MCF 10A (cell line): ENCODE results near the gene NRG3. TPM values are rescaled to one million over a fixed set of nuclear protein-coding genes. Genes with fewer than 3 reads are reported as not detected.

Experiments
- BruUV-seq: library from RNA; stranded (reverse); fragments of 400-500 nt; replicated peaks from 2 replicates; lab custom pipeline; 2021; lab: Mats Ljungman, UMichigan
- CTCF ChIA-PET: fragments of 300-600 bp; sonication (Branson Sonifier 250); formaldehyde crosslinking; extraction: SDS; loops from one replicate; lab custom pipeline; 2021; ENCODE audit warnings: antibody characterized with exemption, inconsistent platforms; lab: Yijun Ruan, JAX
- POLR2A ChIA-PET: fragments of 300-600, 350-650 bp; sonication (Branson Sonifier 250); formaldehyde crosslinking; extraction: SDS; loops from one replicate; lab custom pipeline; 2020; ENCODE audit warnings: antibody characterized with exemption, inconsistent platforms; lab: Yijun Ruan, JAX
- DNase-seq: peaks from one replicate; pipeline ENCODE4 v3.0.0-alpha.2; 2018; ENCODE audit not compliant: unreplicated experiment
- H3K27ac Mint-ChIP-seq: one replicate; pipeline ENCODE4 v1.8.0; 2022; ENCODE audit warnings: mild to moderate bottlenecking, low read depth, mixed read lengths; ENCODE audit not compliant: unreplicated experiment
- H3K27me3 Mint-ChIP-seq: one replicate; pipeline ENCODE4 v1.8.0; 2022; ENCODE audit warnings: mixed read lengths; ENCODE audit not compliant: insufficient read depth, unreplicated experiment
- H3K36me3 Mint-ChIP-seq: one replicate; pipeline ENCODE4 v1.8.0; 2022; ENCODE audit warnings: mild to moderate bottlenecking, moderate library complexity, mixed read lengths; ENCODE audit not compliant: insufficient read depth, unreplicated experiment
- H3K4me1 Mint-ChIP-seq: one replicate; pipeline ENCODE4 v1.8.0; 2022; ENCODE audit warnings: mixed read lengths; ENCODE audit not compliant: insufficient read depth, unreplicated experiment
- H3K4me3 Mint-ChIP-seq: one replicate; pipeline ENCODE4 v1.8.0; 2022; ENCODE audit warnings: mild to moderate bottlenecking, moderate library complexity, mixed read lengths; ENCODE audit not compliant: unreplicated experiment
- H3K9me3 Mint-ChIP-seq: one replicate; pipeline ENCODE4 v1.8.0; 2022; ENCODE audit warnings: mixed read lengths; ENCODE audit not compliant: unreplicated experiment
- CTCF ChIP-seq: fragments of 200-600 bp; IDR thresholded peaks from one replicate; pipeline ENCODE4 v1.8.0; 2022; ENCODE audit warnings: antibody characterized with exemption, mild to moderate bottlenecking; ENCODE audit not compliant: unreplicated experiment
- intact Hi-C: fragments of 100-400 bp; cut with micrococcal nuclease; formaldehyde crosslinking; loops from 2 replicates; pipeline ENCODE4 v1.14.1; 2022
- total RNA-seq: library from RNA; stranded (reverse); gene quantifications from 2 replicates; pipeline ENCODE4 v1.2.3, GENCODE V29; 2022

Gene NRG3
- total RNA-seq, 1 experiment from 2014 or later: not detected

- no peak for TF ChIP-seq CTCF
- CTCF ChIA-PET: interaction anchor here (1.1 to 1.3 kb wide), 2 partner anchors 10 to 17 kb away, joined by 3 to 4 read pairs; no protein-coding TSS in a partner anchor
- Mint-ChIP-seq H3K36me3 (no peaks in the 10 kb centered on the region), H3K27me3 (no peaks in the 10 kb centered on the region), H3K9me3 (no peaks in the 10 kb centered on the region), H3K27ac (no peak overlapping the region), H3K4me1 (no peaks in the 10 kb centered on the region), H3K4me3 (no peak overlapping the region)
- peak; percentile 14 for DNase-seq
- POLR2A ChIA-PET: interaction anchor here (0.7 to 1.4 kb wide), 2 partner anchors 10 to 13 kb away, joined by 3 to 5 read pairs; no protein-coding TSS in a partner anchor
- intact Hi-C loops: no loop called here
- no TSS peak for BruUV-seq
Measured at GRCh38 chr10:82874671-82875070, 999.7 kb downstream of the NRG3 start.

GRCh38 chr10:82880776-82881290 is 1005.8 kb downstream of the NRG3 start:
- Mint-ChIP-seq H3K27ac (no peak overlapping the region), H3K9me3 (no peaks in the 10 kb centered on the region), H3K4me3 (no peak overlapping the region), H3K4me1 (no peaks in the 10 kb centered on the region), H3K36me3 (no peaks in the 10 kb centered on the region), H3K27me3 (no peaks in the 10 kb centered on the region)
- TF ChIP-seq CTCF: no peak
- intact Hi-C loops: no loop called here
- DNase-seq: no peak
- no TSS peak for BruUV-seq
- CTCF ChIA-PET: interaction anchor here (0.5 to 0.6 kb wide), 2 partner anchors 1082 to 1824 kb away, joined by 4 to 5 read pairs; no protein-coding TSS in a partner anchor
- POLR2A ChIA-PET: interaction anchor here (1.4 kb wide), 1 partner anchor 14 kb away, joined by 4 read pairs; no protein-coding TSS in a partner anchor

- H3K4me3 Mint-ChIP-seq: no peak overlapping the region
- H3K9me3 Mint-ChIP-seq: no peaks in the 10 kb centered on the region
- no peaks in the 10 kb centered on the region for H3K4me1 Mint-ChIP-seq
- DNase-seq: no peak
- ChIA-PET CTCF (no interaction called here), POLR2A (no interaction called here)
- H3K27me3 Mint-ChIP-seq: no peaks in the 10 kb centered on the region
- no TSS peak for BruUV-seq
- no peak for TF ChIP-seq CTCF
- intact Hi-C loops: no loop called here
- H3K36me3 Mint-ChIP-seq: no peaks in the 10 kb centered on the region
- no peak overlapping the region for H3K27ac Mint-ChIP-seq
Measured at GRCh38 chr10:82882722-82883121, 1007.7 kb downstream of the NRG3 start.

GRCh38 chr10:82883603-82884002 is 1008.6 kb downstream of the NRG3 start:
- Mint-ChIP-seq H3K4me1 (no peaks in the 10 kb centered on the region), H3K4me3 (no peak overlapping the region), H3K27me3 (no peaks in the 10 kb centered on the region), H3K27ac (no peak overlapping the region), H3K36me3 (peaks cover 2% of the 10 kb centered on the region), H3K9me3 (no peaks in the 10 kb centered on the region)
- intact Hi-C loops: no loop called here
- no TSS peak for BruUV-seq
- DNase-seq: no peak
- no peak for TF ChIP-seq CTCF
- ChIA-PET POLR2A (no interaction called here), CTCF (no interaction called here)
